Transverse colon (tissue), 4 donors: Measurements from ENCODE around the gene SLC24A1. TPM values are rescaled to one million over a fixed set of nuclear protein-coding genes. Genes with fewer than 3 reads are reported as not detected.

Experiments
- DNase-seq: peaks from one replicate; pipeline ENCODE4 v3.0.0-alpha.2; 2019
- H3K27ac ChIP-seq, 4 donors: fragments of 200-600 bp; sonication (generic); 2 replicates each; pipeline ENCODE4 v1.5.1; 2016 to 2018; ENCODE audit warnings: inconsistent platforms in 4 of 4
- H3K27me3 ChIP-seq: fragments of 200-600 bp; sonication (generic); 2 replicates; pipeline ENCODE4 v1.5.1; 2017; ENCODE audit warnings: inconsistent platforms
- H3K36me3 ChIP-seq, 4 donors: fragments of 200-600 bp; sonication (generic); 2 replicates each; pipeline ENCODE4 v1.5.1; 2017 to 2019; ENCODE audit warnings: inconsistent platforms in 4 of 4
- H3K4me1 ChIP-seq, 4 donors: fragments of 200-600 bp; sonication (generic); 2 replicates each; pipeline ENCODE4 v1.5.1; 2017 to 2020; ENCODE audit warnings: inconsistent platforms in 4 of 4
- H3K4me3 ChIP-seq, 4 donors: fragments of 200-600 bp; sonication (generic); 1 replicate in 1 of 4; 2 replicates in 3 of 4; pipeline versions ENCODE4 v1.5.1 to v1.6.1; 2017 to 2019; ENCODE audit warnings: inconsistent platforms in 4 of 4
- H3K9me3 ChIP-seq, 2 donors: fragments of 200-600 bp; sonication (generic); 2 replicates each; pipeline ENCODE4 v1.5.1; 2017 to 2019; ENCODE audit warnings: inconsistent platforms in 2 of 2
- EP300 ChIP-seq: sonication (generic); formaldehyde crosslinking; IDR thresholded peaks from one replicate; pipeline ENCODE4 v1.6.1; 2017; ENCODE audit warnings: antibody characterized with exemption, low read depth
- POLR2A ChIP-seq: fragments of 450-650 bp; IDR thresholded peaks from one replicate; pipeline ENCODE4 v1.6.1; 2016; ENCODE audit warnings: antibody characterized with exemption, mild to moderate bottlenecking, moderate library complexity
- POLR2AphosphoS5 ChIP-seq, 3 donors: sonication (generic); formaldehyde crosslinking; IDR thresholded peaks; one replicate each; pipeline ENCODE4 v1.6.1; 2016; ENCODE audit warnings: antibody characterized with exemption in 3 of 3
- WGBS, 2 donors: methylation state at CpG; one replicate each; pipeline ENCODE4 v1.1.5; 2018; ENCODE audit warnings: low coverage in 1 of 2; 5-methylcytosine and 5-hydroxymethylcytosine counted together
- in situ Hi-C, 4 donors: fragments of 200-750 bp; cut with MboI; loops; one replicate each; pipeline versions ENCODE4 v1.15.0 to v1.15.1; 2017; ENCODE audit warnings: low sequenced_read_pairs in 3 of 4, low pct_ligation_motif_present in 1 of 4, low pct_unique_long_range_greater_than_20kb in 1 of 4
- intact Hi-C: fragments of 100-400 bp; cut with DNase I; formaldehyde crosslinking; loops from one replicate; pipeline ENCODE4 v1.15.1; 2023; ENCODE audit warnings: low total_unique reads
- total RNA-seq, 4 donors: library from RNA; depleted of rRNA; stranded (reverse); fragments of >200 nt; gene quantifications; one replicate each; pipeline ENCODE4 v1.1.0, GENCODE V29; 2016
- TF ChIP-seq, protein P1 (sequence below), 5 experiments: fragments of 200-600 bp in 3 of 5; fragments of 450-650 bp in 2 of 5; sonication (generic) in 3 of 5; IDR thresholded peaks; 1 replicate in 2 of 5; 2 replicates in 3 of 5; pipeline ENCODE4 v1.5.1; 2016 to 2017; ENCODE audit warnings: antibody characterized with exemption in 5 of 5, inconsistent platforms in 3 of 5, mild to moderate bottlenecking in 2 of 5, moderate library complexity in 1 of 5

SLC24A1 gene
- total RNA-seq, 4 donors from 2014 or later = 5.8 to 9.7 (median 5.9) TPM

DNA sequence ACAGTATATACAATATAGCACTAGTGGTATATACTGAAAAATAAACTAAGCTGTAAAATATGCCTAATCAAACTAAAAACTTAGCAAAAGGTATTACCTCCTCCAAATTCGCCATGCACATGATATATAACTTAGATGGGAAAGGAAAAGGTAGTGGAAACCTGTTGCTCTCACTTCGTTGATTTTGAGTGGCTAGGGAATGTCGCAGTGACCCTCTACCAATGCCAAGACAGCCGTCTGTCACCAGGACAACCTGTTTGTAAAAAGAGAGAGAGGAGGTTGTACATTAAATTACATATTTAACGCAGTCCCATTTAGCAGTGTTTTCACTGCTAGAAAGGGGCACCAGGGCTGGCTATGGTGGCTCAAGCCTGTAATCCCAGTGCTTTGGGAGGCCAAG lies 22.1 kb upstream of the SLC24A1 start:
- H3K27ac ChIP-seq = no peak overlapping the region
- no peak overlapping the region for H3K4me3 ChIP-seq
- intact Hi-C loops = no loop called here
- DNase-seq = no peak
- H3K9me3 ChIP-seq = no peaks in the 10 kb centered on the region
- H3K27me3 ChIP-seq = no peaks in the 10 kb centered on the region
- H3K36me3 ChIP-seq = peaks cover 0 to 66% (median 22%) of the 10 kb centered on the region in 4 donors
- 95 to 100% methylated on average over 5 of the region's 5 CpGs for WGBS, 2 donors
- in situ Hi-C loops = no loop called here
- TF ChIP-seq POLR2AphosphoS5 (IDR thresholded peaks at IDR 0.05) = no peak
- TF ChIP-seq POLR2A = no peak
- no peak for TF ChIP-seq EP300
- TF ChIP-seq, protein P1, sequence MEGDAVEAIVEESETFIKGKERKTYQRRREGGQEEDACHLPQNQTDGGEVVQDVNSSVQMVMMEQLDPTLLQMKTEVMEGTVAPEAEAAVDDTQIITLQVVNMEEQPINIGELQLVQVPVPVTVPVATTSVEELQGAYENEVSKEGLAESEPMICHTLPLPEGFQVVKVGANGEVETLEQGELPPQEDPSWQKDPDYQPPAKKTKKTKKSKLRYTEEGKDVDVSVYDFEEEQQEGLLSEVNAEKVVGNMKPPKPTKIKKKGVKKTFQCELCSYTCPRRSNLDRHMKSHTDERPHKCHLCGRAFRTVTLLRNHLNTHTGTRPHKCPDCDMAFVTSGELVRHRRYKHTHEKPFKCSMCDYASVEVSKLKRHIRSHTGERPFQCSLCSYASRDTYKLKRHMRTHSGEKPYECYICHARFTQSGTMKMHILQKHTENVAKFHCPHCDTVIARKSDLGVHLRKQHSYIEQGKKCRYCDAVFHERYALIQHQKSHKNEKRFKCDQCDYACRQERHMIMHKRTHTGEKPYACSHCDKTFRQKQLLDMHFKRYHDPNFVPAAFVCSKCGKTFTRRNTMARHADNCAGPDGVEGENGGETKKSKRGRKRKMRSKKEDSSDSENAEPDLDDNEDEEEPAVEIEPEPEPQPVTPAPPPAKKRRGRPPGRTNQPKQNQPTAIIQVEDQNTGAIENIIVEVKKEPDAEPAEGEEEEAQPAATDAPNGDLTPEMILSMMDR (IDR thresholded peaks at IDR 0.05) = no peak
- no peaks in the 10 kb centered on the region for H3K4me1 ChIP-seq

DNA sequence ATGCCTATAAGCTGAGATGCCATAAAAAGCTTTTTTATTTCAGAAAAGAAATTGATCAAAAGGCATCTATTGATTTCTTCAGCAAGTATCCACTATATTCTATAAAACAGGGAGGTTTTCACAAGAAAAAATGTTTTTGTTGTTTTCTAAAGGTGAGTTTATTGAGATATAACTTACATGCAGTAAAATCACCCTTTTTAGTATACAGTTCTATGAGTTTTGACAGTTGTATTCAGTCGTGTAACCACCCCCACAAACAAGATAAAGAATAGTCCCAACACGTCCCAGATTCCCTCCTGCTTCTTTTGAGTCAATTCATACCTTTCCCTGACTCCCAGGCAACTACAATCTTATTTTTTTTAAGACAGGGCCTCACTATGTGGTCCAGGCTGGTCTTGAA lies 18.6 kb upstream of the SLC24A1 start:
- Histone ChIP-seq H3K36me3 (peaks cover 0 to 46% (median 20%) of the 10 kb centered on the region in 4 donors), H3K27ac (no peak overlapping the region), H3K27me3 (no peaks in the 10 kb centered on the region), H3K4me1 (no peaks in the 10 kb centered on the region), H3K9me3 (no peaks in the 10 kb centered on the region), H3K4me3 (no peak overlapping the region)
- WGBS, 2 donors = 85 to 88% methylated on average over 2 of the region's 2 CpGs
- TF ChIP-seq POLR2AphosphoS5 (IDR thresholded peaks at IDR 0.05) = no peak
- in situ Hi-C loops (no loop called here), intact Hi-C loops (no loop called here)
- no peak for DNase-seq

DNA sequence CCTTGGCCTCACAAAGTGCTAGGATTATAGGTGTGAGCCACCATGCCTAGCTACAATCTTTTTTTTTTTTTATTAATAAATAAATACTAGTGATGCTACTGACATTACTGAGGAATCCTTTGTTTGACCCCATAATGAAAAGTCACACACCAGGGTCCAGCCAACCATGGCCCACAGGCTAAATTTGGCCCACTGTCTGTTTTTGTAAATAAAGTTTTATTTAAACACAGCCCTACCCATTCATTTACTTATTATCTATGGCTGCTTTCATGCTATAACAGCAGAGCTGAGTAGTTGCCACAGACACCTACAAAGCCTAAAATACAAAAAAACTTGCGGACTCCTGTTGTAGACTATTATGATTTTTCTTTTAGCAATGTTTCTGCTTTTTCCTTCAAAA lies 18.2 kb upstream of the SLC24A1 start:
- Histone ChIP-seq H3K9me3 (no peaks in the 10 kb centered on the region), H3K4me1 (no peaks in the 10 kb centered on the region), H3K27ac (no peak overlapping the region), H3K36me3 (peaks cover 0 to 42% (median 18%) of the 10 kb centered on the region in 4 donors), H3K27me3 (no peaks in the 10 kb centered on the region), H3K4me3 (no peak overlapping the region)
- intact Hi-C loops = no loop called here
- 75 to 94% methylated on average over 1 of the region's 1 CpG for whole genome bisulfite sequencing, 2 donors
- TF ChIP-seq, protein P1 (IDR thresholded peaks at IDR 0.05) = no peak
- TF ChIP-seq POLR2AphosphoS5 (IDR thresholded peaks at IDR 0.05) (no peak), EP300 (no peak), POLR2A (no peak)
- no peak for DNase-seq
- in situ Hi-C loops = no loop called here

DNA sequence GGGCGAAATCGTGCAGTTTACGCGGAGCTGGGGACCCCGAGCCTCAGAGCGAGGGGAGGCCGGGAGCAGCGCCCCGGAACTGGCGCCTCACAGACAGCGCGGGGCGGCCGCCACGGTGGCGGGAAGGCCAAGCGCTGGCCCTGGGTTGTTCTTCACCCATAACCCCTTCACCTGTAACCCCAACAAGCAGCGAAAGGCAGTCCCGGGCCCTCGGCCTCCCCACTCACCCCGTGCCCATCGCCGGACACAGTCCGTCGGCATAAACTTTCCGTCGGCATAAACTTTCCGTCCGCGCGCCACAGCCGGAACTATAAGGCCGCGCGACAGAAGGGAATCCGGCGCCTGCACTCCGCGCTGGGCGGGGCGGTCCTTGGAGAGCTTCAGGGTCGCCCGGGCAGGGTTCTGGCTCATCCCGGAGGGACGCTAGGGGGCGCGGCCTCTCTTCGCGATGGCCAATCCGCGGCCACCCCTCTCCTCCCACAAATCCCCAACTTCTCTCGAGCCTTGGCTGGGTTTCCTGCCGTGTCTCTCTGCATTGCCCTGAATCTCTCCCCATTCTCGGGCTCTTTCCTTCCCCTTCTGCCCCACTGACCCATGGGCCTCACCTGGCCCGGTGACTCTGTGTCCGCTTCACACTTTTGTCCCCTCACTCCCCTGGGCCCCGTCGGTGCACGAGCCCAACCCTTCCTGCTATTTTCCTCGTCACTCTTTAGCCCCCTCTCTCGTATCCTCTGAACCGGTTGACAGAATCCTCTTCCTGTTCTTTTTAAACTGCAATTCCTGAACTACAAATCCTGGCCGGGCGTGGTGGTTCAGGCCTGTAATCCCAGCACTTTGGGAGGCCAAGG lies 10.6 kb upstream of the SLC24A1 start, which contains the start of gene INTS14:
INTS14 (minus strand) TSS at position 261 of the 848 bp plus-strand sequence. CDS start 3,751 bp downstream, outside the sequence.
- in situ Hi-C loops = no loop called here
- intact Hi-C loops = no loop called here
- Histone ChIP-seq H3K4me3 (peak within 1 kb of the TSS; percentile 57 to 87 (median 81)), H3K27me3 (no peaks in the 10 kb centered on the region), H3K9me3 (no peaks in the 10 kb centered on the region), H3K27ac (peak within 1 kb of the TSS; percentile 92 to 95 (median 94)), H3K4me1 (peaks cover 14 to 26% (median 19%) of the 10 kb centered on the region in 4 donors), H3K36me3 (no peaks in the 10 kb centered on the region)
- DNase-seq = peak; percentile 98
- TF ChIP-seq, protein P1 (IDR thresholded peaks at IDR 0.05) = peak; percentile 44 to 74 (median 54)
- TF ChIP-seq POLR2AphosphoS5 (IDR thresholded peaks at IDR 0.05) (peak; percentile 73 to 87 (median 87)), POLR2A (peak; percentile 90), EP300 (no peak)
- 1% methylated on average over 13 to 55 of the region's 64 CpGs for WGBS, 2 donors
